HL-60 (cell line): ENCODE data around the gene RBPJ.

Experiments used
- DNase-seq, 2 experiments: peaks; one replicate each; pipeline ENCODE4 v3.0.0-alpha.2; 2010 to 2020; ENCODE audit warnings: low read depth in 1 of 2, low spot score in 1 of 2
- H3K27ac ChIP-seq: fragments of 250-450 bp; sonication (Bioruptor Pico); replicated peaks from 2 replicates; pipeline ENCODE4 v1.5.1; 2020; ENCODE audit warnings: mild to moderate bottlenecking, moderate library complexity
- H3K27me3 ChIP-seq: fragments of 250-450 bp; sonication (Bioruptor Pico); 2 replicates; pipeline ENCODE4 v1.5.1; 2021; ENCODE audit warnings: mild to moderate bottlenecking, moderate library complexity; ENCODE audit not compliant: insufficient read depth, poor library complexity, severe bottlenecking
- H3K4me3 ChIP-seq: replicated peaks from 2 replicates; pipeline ENCODE4 v1.5.1; 2011; ENCODE audit warnings: mild to moderate bottlenecking, control low read depth, low read length; ENCODE audit not compliant: insufficient read depth
- CTCF ChIP-seq: IDR thresholded peaks from one replicate; pipeline ENCODE4 v1.5.1; 2011; ENCODE audit warnings: low read length, control low read depth, inconsistent platforms; ENCODE audit not compliant: insufficient read depth
- GABPA ChIP-seq: IDR thresholded peaks from 2 replicates; pipeline ENCODE4 v1.6.1; 2012; ENCODE audit warnings: low read depth
- POLR2AphosphoS5 ChIP-seq: IDR thresholded peaks from 2 replicates; pipeline ENCODE4 v1.6.1; 2012; ENCODE audit warnings: low read depth
- REST ChIP-seq: IDR thresholded peaks from 2 replicates; pipeline ENCODE4 v1.6.1; 2012; ENCODE audit warnings: low read depth; ENCODE audit not compliant: insufficient replicate concordance
- SPI1 ChIP-seq: IDR thresholded peaks from 2 replicates; pipeline ENCODE4 v1.6.1; 2012; ENCODE audit warnings: low read depth, mild to moderate bottlenecking, borderline replicate concordance

Gene RBPJ

GRCh38 chr4:26360273-26360672 lies 39.5 kb downstream of the RBPJ start:
- Histone ChIP-seq H3K27me3 (no peaks in the 10 kb centered on the region), H3K27ac (no peak overlapping the region), H3K4me3 (no peak overlapping the region)
- DNase-seq, result no peak
- no peak for TF ChIP-seq REST
- TF ChIP-seq SPI1, result no peak
- no peak for TF ChIP-seq GABPA
- TF ChIP-seq CTCF, result no peak
- TF ChIP-seq POLR2AphosphoS5, result no peak

- DNase-seq, result no peak
- Histone ChIP-seq H3K27me3 (no peaks in the 10 kb centered on the region), H3K4me3 (no peak overlapping the region), H3K27ac (no peak overlapping the region)
- TF ChIP-seq GABPA (no peak), CTCF (no peak), REST (no peak), POLR2AphosphoS5 (no peak), SPI1 (no peak)
Measured at GRCh38 chr4:26360864-26361263, 40.0 kb downstream of the RBPJ start.

DNA sequence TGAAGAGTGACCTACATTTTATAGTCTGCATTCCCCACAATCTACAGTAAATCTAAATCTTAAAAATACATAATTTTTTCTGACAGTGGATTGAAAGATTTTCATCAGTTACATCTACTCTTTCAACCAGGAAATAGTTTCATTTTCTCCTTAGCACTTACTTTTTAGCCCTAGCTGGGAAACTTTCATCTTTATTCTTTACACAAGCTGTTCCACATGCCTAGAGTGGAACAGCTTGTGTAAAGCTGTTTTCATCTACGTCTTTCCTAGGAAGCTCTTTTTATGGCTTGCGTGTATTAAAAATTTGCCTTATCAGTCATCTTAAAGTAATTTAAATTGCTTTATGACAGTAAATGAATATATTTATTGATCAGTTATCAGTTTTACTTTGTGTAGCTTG lies 40.5 kb downstream of the RBPJ start:
- TF ChIP-seq REST, result no peak
- TF ChIP-seq SPI1, result no peak
- TF ChIP-seq CTCF, result no peak
- TF ChIP-seq GABPA, result no peak
- no peak for TF ChIP-seq POLR2AphosphoS5
- H3K27me3 ChIP-seq, result no peaks in the 10 kb centered on the region
- H3K4me3 ChIP-seq, result no peak overlapping the region

More for the DNA sequence above, 40.5 kb downstream of the RBPJ start:
- no peak overlapping the region for H3K27ac ChIP-seq
- DNase-seq, result no peak
